Endothelial cell of umbilical vein (primary cell): ENCODE measurements around the gene MGAT5.
A peak's percentile ranks its signal among the peaks of the same experiment; 100 is the strongest.

Experiments used
- CTCF ChIP-seq, 2 donors: IDR thresholded peaks; 1 replicate in 1 of 2; 2 replicates in 1 of 2; pipeline ENCODE4 v1.5.1; 2011; ENCODE audit warnings: low read length in 2 of 2, mild to moderate bottlenecking in 2 of 2, moderate library complexity in 2 of 2, control low read depth in 1 of 2, inconsistent platforms in 1 of 2, low read depth in 1 of 2; ENCODE audit not compliant: insufficient read depth in 1 of 2; ENCODE audit errors: extremely low read depth in 1 of 2
- EZH2 ChIP-seq: IDR thresholded peaks from 2 replicates; pipeline ENCODE4 v1.6.1; 2012; ENCODE audit warnings: borderline replicate concordance, low read depth, mild to moderate bottlenecking, moderate library complexity, low read length, inconsistent platforms; ENCODE audit not compliant: severe bottlenecking
- FOS ChIP-seq: IDR thresholded peaks from 2 replicates; pipeline ENCODE4 v1.6.1; 2011; ENCODE audit warnings: mild to moderate bottlenecking, low read length, moderate library complexity, borderline replicate concordance; ENCODE audit not compliant: insufficient read depth
- GATA2 ChIP-seq: IDR thresholded peaks from 2 replicates; pipeline ENCODE4 v1.7.0; 2011; ENCODE audit warnings: low read depth, mild to moderate bottlenecking, moderate library complexity, mixed read lengths, low read length; ENCODE audit not compliant: insufficient read length, insufficient read depth
- JUN ChIP-seq: IDR thresholded peaks from 2 replicates; pipeline ENCODE4 v1.6.1; 2011; ENCODE audit warnings: borderline replicate concordance, low read depth; ENCODE audit not compliant: insufficient read length, insufficient read depth
- MAX ChIP-seq: IDR thresholded peaks from 2 replicates; pipeline ENCODE4 v1.6.1; 2011; ENCODE audit not compliant: insufficient read depth, insufficient read length
- POLR2A ChIP-seq: IDR thresholded peaks from 2 replicates; pipeline ENCODE4 v1.6.1; 2012; ENCODE audit warnings: low read depth, mild to moderate bottlenecking, control low read depth, low read length
- POLR2AphosphoS5 ChIP-seq: IDR thresholded peaks from 2 replicates; pipeline ENCODE4 v1.6.1; 2012; ENCODE audit warnings: low read depth, mild to moderate bottlenecking, control low read depth, low read length, moderate library complexity; ENCODE audit not compliant: insufficient read depth

GRCh38 chr2:134466141-134466540, 212.3 kb downstream of the MGAT5 start:
- TF ChIP-seq CTCF (IDR thresholded peaks at IDR 0.05; ENCODE audit: extremely low read depth in 1 of 2, insufficient read depth in 1 of 2, low read depth in 1 of 2, low read length in 2 of 2) = peak; percentile 15 to 22
- no peak for TF ChIP-seq GATA2
- TF ChIP-seq EZH2 = no peak
- TF ChIP-seq JUN = no peak
- no peak for TF ChIP-seq POLR2A
- TF ChIP-seq POLR2AphosphoS5 = no peak
- no peak for TF ChIP-seq FOS
- TF ChIP-seq MAX = no peak
